Mononuclear cell (primary cell): ENCODE results near the gene RPLP1. TPM values are rescaled to one million over a fixed set of nuclear protein-coding genes. Genes with fewer than 3 reads are reported as not detected.
"Not testable (repeated sequence)": the region's sequence is repeated elsewhere in the genome, so short reads cannot be mapped to it uniquely, and the experiment has no call there.

Source experiments
- H3K27me3 ChIP-seq: 2 replicates; pipeline ENCODE4 v1.6.0; 2011; ENCODE audit warnings: low read length, control low read depth; ENCODE audit not compliant: insufficient read depth
- H3K4me1 ChIP-seq: 2 replicates; pipeline ENCODE4 v1.5.1; 2011; ENCODE audit warnings: mild to moderate bottlenecking, low read length, control low read depth; ENCODE audit not compliant: insufficient read depth
- H3K4me3 ChIP-seq: 2 replicates; pipeline ENCODE4 v1.5.1; 2011; ENCODE audit warnings: mild to moderate bottlenecking, low read length, moderate library complexity
- H3K9me3 ChIP-seq: 2 replicates; pipeline ENCODE4 v1.5.1; 2011; ENCODE audit warnings: low read depth, mild to moderate bottlenecking, control low read depth, low read length
- total RNA-seq: library from RNA; depleted of rRNA; stranded (reverse); fragments of >200 nt; gene quantifications from one replicate; pipeline ENCODE4 v1.2.3, GENCODE V29; 2012

RPLP1 gene
- total RNA-seq, 1 donor, result 218 TPM

- Histone ChIP-seq H3K27me3 (no peaks in the 10 kb centered on the region), H3K4me3 (no peak overlapping the region), H3K4me1 (no peaks in the 10 kb centered on the region), H3K9me3 (no peaks in the 10 kb centered on the region)
Observed at GRCh38 chr15:69424001-69424400, 28.6 kb upstream of the RPLP1 start.

GRCh38 chr15:69424748-69425413 is 27.7 kb upstream of the RPLP1 start:
- no peaks in the 10 kb centered on the region for H3K4me1 ChIP-seq
- no peaks in the 10 kb centered on the region for H3K27me3 ChIP-seq
- no peaks in the 10 kb centered on the region for H3K9me3 ChIP-seq
- H3K4me3 ChIP-seq, result no peak overlapping the region

DNA sequence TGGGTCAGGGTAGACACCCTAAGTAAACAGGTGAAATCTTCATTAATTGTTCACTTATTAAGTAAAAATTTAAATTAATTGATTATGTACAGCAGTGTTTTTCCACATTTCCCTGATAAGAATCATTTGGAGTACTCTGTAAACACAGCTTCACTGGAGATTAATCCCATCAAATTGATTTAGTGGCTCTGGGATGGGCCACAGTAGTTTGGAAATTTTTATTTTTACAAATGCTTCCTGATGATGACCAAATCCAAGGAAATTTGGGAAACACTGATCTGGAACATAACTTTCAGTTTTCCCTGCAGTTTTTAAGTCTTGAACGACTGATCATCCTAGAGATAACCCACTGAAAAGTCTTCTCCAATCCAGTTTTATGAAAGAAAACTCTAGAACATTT is 18.8 kb upstream of the RPLP1 start:
- Histone ChIP-seq H3K27me3 (no peaks in the 10 kb centered on the region), H3K4me3 (no peak overlapping the region), H3K9me3 (no peaks in the 10 kb centered on the region), H3K4me1 (peaks cover 21% of the 10 kb centered on the region)

GRCh38 chr15:69434238-69434637 is 18.4 kb upstream of the RPLP1 start:
- Histone ChIP-seq H3K27me3 (no peaks in the 10 kb centered on the region), H3K4me3 (no peak overlapping the region), H3K9me3 (no peaks in the 10 kb centered on the region), H3K4me1 (peaks cover 21% of the 10 kb centered on the region)

DNA sequence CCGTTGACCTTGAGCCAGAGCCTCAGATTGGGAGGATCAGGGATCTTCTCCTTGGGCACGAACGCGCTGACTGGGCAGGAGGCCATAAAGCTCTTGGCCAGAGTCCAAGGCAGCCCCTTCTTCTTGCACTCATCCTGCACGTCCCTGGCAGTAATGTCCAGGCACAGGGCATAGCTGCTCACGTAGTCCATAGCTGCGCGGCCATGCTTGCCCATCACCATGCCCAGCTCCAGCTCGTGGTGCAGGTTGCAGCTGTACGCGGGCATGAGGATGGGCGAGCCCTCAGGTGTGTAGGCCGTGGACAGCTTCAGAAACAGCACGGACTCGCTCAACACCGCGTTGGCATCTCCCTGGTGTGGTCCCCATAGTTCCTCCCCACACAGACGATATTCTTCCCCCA is 17.9 kb upstream of the RPLP1 start:
- H3K9me3 ChIP-seq, result no peaks in the 10 kb centered on the region
- no peaks in the 10 kb centered on the region for H3K27me3 ChIP-seq
- peaks cover 21% of the 10 kb centered on the region for H3K4me1 ChIP-seq
- no peak overlapping the region for H3K4me3 ChIP-seq

- Histone ChIP-seq H3K27me3 (no peaks in the 10 kb centered on the region), H3K4me1 (peaks cover 25% of the 10 kb centered on the region), H3K4me3 (no peak overlapping the region), H3K9me3 (no peaks in the 10 kb centered on the region)
Observed at GRCh38 chr15:69435985-69436384, 16.6 kb upstream of the RPLP1 start.

DNA sequence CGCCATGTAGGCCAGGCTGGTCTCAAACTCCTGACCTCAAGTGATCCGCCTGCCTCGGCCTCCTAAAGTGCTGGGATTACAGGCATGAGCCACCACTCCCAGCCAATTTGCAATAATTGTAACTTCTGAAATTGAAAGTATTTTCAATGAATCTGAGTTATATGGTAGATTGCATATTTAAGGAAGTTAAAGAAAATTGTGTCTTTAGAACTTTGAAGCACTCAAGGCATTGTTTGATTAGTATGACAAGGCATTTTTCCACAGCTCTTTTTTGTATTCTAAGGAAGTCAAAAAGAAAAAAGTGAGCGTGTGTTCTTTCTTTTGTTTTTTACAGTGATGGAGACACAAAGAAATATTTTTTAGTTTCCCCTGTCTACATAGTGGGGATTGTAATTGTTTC is 15.7 kb upstream of the RPLP1 start:
- peaks cover 25% of the 10 kb centered on the region for H3K4me1 ChIP-seq
- no peaks in the 10 kb centered on the region for H3K9me3 ChIP-seq
- H3K27me3 ChIP-seq, result no peaks in the 10 kb centered on the region
- no peak overlapping the region for H3K4me3 ChIP-seq

- Histone ChIP-seq H3K4me1 (peaks cover 32% of the 10 kb centered on the region), H3K4me3 (no peak overlapping the region), H3K27me3 (no peaks in the 10 kb centered on the region), H3K9me3 (no peaks in the 10 kb centered on the region)
Observed at GRCh38 chr15:69439623-69440022, 13.0 kb upstream of the RPLP1 start.

DNA sequence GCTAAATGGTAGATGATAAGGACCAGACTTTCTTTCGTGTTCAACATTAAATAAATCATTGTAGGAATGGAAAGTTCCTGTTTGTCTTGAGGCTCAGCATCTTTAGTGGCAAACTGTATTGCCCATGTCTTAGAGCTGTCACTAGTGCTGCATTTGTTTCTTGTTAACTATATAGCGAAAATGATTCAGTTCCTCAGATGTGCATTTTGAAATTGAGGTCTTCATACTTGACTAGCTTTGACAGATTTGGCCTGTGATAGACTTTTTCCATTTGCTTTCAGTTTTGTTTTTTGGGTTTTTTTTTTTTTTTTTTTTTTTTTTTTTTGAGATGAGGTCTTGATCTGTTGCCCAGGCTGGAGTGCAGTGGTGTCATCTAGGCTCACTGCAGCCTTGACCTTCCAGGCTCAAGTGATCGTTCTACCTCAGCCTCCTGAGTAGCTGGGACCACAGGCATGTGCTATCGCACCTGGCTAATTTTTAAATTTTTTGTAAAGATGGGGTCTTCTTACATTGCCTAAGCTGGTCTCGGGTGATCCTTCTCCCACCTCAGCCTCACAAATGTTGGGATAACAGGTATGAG is 9.5 kb upstream of the RPLP1 start:
- no peaks in the 10 kb centered on the region for H3K27me3 ChIP-seq
- H3K4me1 ChIP-seq, result peaks cover 11% of the 10 kb centered on the region
- H3K4me3 ChIP-seq, result no peak overlapping the region
- H3K9me3 ChIP-seq, result no peaks in the 10 kb centered on the region

DNA sequence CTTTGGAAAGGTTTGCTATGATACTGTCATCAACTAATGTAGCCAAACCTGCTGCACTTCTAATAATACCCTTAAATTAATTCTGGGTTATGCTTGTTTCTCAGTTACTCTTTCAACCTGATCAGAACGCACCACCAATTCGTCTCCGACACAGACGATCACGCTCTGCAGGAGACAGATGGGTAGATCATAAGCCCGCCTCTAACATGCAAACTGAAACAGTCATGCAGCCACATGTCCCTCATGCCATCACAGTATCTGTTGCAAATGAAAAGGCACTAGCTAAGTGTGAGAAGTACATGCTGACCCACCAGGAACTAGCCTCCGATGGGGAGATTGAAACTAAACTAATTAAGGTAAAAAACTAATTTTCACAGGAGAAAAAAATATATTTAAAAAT is 7.9 kb upstream of the RPLP1 start:
- Histone ChIP-seq H3K4me3 (no peak overlapping the region), H3K9me3 (no peaks in the 10 kb centered on the region), H3K27me3 (no peaks in the 10 kb centered on the region), H3K4me1 (peaks cover 11% of the 10 kb centered on the region)

DNA sequence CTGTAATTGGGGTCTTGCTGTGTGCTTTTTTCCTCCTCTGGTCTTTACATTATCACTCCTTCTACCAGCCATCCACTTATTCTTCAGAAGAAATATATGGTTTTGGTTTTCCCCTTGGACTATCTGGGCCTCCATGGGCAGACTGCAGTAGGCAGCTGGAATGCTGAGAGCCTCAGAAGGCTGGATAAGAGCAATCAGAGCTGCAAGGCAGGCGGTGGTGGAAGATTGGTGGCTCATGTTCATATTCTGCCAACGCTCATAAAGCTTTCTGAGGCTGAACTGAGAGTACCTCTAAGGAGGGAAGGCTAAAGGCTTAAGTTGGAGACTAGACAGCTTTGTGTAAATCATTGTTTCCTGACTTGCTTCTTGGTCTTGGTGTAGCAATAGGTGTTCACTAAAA is 5.7 kb upstream of the RPLP1 start:
- Histone ChIP-seq H3K27me3 (no peaks in the 10 kb centered on the region), H3K4me1 (peaks cover 15% of the 10 kb centered on the region), H3K9me3 (no peaks in the 10 kb centered on the region), H3K4me3 (no peak overlapping the region)

GRCh38 chr15:69450221-69450620 is 2.4 kb upstream of the RPLP1 start:
- H3K4me1 ChIP-seq, result peaks cover 29% of the 10 kb centered on the region
- H3K4me3 ChIP-seq, H3K27me3 ChIP-seq, H3K9me3 ChIP-seq: not testable (repeated sequence)

DNA sequence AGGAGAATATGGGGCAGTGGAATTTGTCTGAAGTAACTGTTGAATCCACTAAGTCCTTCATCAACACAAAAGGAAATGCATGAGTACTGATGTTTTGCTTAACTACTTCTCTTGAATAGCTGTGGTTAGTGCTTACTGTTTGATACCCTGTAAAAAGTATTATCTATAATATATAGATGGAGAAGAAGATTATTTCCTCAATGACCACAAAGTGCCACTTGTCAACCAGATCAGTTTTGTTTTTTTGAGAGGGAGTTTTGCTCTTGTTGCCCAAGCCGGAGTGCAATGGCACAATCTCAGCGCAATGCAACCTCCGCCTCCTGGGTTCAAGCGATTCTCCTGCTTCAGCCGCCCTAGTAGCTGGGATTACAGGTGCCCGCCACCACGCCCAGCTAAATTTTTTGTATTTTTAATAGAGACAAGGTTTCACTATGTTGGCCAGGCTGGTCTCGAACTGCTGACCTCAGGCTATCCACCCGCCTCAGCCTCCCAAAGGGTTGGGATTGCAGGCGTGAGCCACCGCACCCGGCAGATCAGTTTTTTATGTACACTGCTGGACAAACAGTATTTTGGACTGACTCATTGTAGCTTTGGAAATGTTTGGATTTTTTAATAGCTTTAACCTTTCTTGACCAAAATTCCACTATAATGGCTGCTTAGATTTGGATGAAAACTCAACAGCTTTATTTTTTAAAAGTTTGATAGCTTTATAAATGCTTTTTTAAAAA is 1.5 kb upstream of the RPLP1 start:
- Histone ChIP-seq H3K27me3 (no peaks in the 10 kb centered on the region), H3K4me1 (peaks cover 32% of the 10 kb centered on the region), H3K4me3 (no peak overlapping the region), H3K9me3 (no peaks in the 10 kb centered on the region)

GRCh38 chr15:69451951-69452691 is 497 bp upstream of the RPLP1 start:
- Histone ChIP-seq H3K4me1 (peaks cover 32% of the 10 kb centered on the region), H3K4me3 (peak overlapping the region; percentile 84), H3K27me3 (no peaks in the 10 kb centered on the region), H3K9me3 (no peaks in the 10 kb centered on the region)

GRCh38 chr15:69454953-69455352 is 2.3 kb downstream of the RPLP1 start:
- H3K9me3 ChIP-seq, result no peaks in the 10 kb centered on the region
- H3K27me3 ChIP-seq, result no peaks in the 10 kb centered on the region
- no peak overlapping the region for H3K4me3 ChIP-seq
- peaks cover 32% of the 10 kb centered on the region for H3K4me1 ChIP-seq
